ENCODE results near the gene BMP8A.

BMP8A gene

DNA sequence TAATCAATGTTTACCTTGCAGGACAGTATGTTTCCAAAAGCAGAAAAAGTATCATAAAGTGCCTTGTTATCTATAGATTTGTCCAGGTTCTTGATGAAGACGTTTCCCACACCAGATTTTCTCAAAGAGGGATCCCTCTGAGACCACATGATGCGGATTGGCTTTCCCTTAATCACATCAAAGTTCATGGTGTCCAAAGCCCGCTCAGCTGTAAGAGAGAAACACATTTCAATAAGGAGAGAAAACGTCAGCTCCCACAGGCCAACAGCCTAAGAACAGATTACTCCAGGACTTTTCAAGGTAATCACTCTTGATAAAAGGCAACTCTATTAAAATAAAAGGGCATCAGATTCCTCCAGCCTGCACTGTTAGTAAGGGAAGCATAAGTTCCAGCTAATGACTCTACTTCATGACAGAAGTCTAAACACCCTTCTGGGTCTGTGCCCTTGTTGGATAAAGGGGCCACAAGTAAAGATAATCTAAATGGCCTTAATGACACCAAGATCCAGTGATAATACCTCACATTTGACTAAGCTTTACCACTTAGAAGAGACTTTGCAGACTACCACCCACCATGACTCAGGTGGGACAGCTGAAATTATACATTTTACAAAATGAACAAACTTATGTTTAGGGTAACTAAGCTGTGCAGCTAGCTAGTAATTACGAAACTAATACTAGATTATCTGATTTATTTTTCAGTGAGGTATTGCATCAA, 81.1 kb downstream of the BMP8A start:
- DNase-seq (ENCODE audit: low read depth) = no peak

GRCh38 chr1:39573097-39573465, 81.6 kb downstream of the BMP8A start:
- no peak for DNase-seq (ENCODE audit: low read depth)

DNA sequence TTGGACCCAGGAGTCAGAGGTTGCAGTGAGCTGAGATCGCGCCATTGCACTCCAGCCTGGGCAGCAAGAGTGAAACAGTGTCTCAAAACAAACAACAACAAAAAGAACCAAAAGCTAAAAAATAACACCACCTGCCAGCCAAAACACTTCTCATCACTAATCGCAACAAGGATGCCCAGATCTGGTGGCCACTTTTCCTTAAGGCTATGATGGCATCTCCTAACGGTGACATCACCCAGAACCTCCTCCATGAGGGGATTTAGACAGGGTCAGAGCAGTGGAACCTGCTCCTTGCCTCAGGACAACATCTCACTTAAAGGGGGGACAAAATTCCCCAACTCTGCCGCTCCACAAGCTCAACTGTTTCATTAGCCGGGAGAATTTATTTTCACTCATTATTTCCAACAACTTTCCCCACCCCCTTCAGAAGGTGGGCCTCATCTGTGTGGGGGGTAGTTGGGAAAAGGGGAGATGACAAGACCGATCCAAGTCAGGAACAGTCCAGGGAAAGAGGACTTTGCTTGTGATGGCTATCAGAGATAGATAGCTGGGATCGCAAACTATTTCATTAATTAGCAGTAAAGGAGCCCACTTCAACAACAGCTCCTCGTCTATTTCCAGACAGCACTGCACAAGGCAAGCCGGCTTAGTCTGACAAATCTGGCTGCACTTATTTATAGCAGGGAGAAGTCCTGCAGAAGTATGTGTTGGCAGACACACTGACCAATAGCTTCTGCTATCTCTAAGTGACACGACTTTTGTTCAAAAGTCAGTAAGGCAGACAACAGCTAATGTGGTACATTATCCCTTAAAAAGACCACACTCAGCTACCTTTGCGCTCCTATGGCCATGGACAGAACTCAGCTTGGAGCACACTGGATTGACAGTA, 82.5 kb downstream of the BMP8A start:
- DNase-seq (ENCODE audit: low read depth) = no peak

- no peak for DNase-seq (ENCODE audit: low read depth)
Observed at GRCh38 chr1:39574646-39575045, 83.2 kb downstream of the BMP8A start.

Data from GM04503 (cell line).